ENCODE data around the gene ZNF28.
"Not testable (repeated sequence)": the region's sequence is repeated elsewhere in the genome, so short reads cannot be mapped to it uniquely, and the experiment has no call there.

GRCh38 chr19:52856540-52857377 is 35.3 kb upstream of the ZNF28 start:
- not testable (repeated sequence) for TF ChIP-seq CTCF, EP300, POLR2A (IDR thresholded peaks at IDR 0.05)

All from gastroesophageal sphincter (tissue), 3 donors.